ENCODE measurements around the gene PHF21B.

Gene PHF21B

DNA sequence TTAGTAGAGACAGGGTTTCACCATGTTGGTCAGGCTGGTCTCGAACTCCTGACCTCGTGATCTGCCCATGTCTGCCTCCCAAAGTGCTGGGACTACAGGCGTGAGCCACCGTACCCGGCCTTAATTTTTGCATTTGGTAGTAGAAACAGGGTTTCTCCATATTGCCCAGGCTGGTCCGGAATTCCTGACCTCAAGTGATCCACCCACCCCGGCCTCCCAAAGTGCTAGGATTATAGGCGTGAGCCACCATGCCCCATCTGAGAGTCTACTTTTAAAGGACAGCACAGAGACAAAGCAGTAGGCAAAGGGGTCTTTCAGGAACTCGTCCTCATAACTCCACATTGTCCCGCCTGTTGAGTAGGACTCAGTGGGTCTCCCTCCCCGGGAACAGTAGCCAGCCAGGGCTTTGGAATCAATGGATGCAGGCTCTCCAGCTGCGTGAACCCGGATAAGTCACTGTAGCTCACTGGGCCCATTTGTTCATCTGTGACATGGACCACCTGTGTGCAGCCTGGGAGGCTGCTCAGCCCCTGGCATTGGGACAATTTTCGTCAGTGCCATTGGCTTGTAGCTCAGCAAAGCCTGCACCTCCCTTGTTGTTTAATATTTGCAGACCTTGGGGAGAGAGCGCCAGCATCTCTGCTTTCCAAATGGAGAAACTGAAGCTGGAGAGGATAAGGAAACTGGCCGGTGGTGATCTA is 171.3 kb downstream of the PHF21B start:
- no peak for DNase-seq

DNA sequence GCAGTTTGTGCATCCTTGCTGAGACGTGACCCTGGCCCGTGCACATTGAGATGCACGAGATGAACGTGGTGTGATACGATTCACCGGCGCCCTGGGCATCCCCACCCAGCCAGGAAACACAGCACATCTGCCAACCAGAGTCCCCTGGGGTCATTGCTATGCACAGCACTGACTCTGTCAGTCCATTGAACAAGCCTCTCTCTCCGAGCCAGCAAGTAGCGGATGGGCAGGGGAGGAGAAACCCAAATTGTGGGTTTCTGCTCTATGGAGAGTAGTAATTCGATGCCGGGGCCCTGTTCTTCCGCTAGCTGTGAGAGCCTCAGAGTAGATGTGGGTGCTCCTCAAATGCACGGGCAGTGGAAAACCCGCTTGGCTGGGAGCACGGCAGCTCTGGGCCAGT is 172.3 kb downstream of the PHF21B start:
- no peak for DNase-seq

DNA sequence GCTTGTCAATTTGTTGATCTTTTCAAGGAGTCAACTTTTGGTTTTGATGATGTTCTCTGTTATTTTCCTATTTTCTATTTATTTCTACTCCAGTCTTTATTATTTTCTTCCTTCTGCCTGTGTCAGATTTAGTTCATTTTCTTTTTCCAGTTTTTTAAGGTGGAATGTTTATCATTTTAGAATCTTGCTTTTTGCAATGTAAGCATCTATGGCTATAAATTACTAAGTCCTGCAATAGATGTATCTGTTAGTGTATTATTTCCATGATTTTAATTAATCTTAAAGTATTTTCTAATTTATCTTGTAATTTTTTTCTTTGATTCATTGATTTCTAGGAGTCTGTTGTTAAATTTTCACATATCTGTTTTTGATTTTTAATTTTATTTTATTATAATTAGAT is 175.7 kb downstream of the PHF21B start:
- no peak for DNase-seq

GRCh38 chr22:44831885-44832284 is 177.9 kb downstream of the PHF21B start:
- no peak for DNase-seq

Measured in activated CD4-positive, alpha-beta T cell treated with anti-CD3 and anti-CD28 coated beads for 1 hour (primary cell).